Smooth muscle cell (in vitro differentiated cells): ENCODE measurements around the gene RTP1. TPM values are rescaled to one million over a fixed set of nuclear protein-coding genes. Genes with fewer than 3 reads are reported as not detected.

Experiments used
- DNase-seq: peaks from one replicate; lab custom pipeline; 2025; ENCODE audit not compliant: unreplicated experiment; lab: John Stamatoyannopoulos, UW
- H2AFZ ChIP-seq: fragments of 200-600 bp; sonication (generic); 2 replicates; pipeline ENCODE4 v1.6.0; 2016; ENCODE audit warnings: antibody characterized with exemption, low read depth, mild to moderate bottlenecking
- H3F3A ChIP-seq: fragments of 200-600 bp; sonication (generic); 2 replicates; pipeline ENCODE4 v1.6.0; 2017; ENCODE audit warnings: antibody characterized with exemption, low read depth
- H3K27ac ChIP-seq: fragments of 200-600 bp; sonication (generic); 2 replicates; pipeline ENCODE4 v1.5.1; 2016; ENCODE audit warnings: low read depth, mild to moderate bottlenecking
- H3K27me3 ChIP-seq: fragments of 200-600 bp; sonication (generic); 2 replicates; pipeline ENCODE4 v1.6.1; 2016; ENCODE audit warnings: low read depth, mild to moderate bottlenecking
- H3K36me3 ChIP-seq: fragments of 200-600 bp; sonication (generic); 2 replicates; pipeline ENCODE4 v1.5.1; 2016; ENCODE audit warnings: low read depth
- H3K4me1 ChIP-seq: fragments of 200-600 bp; sonication (generic); 2 replicates; pipeline ENCODE4 v1.5.1; 2016; ENCODE audit warnings: low read depth
- H3K4me2 ChIP-seq: fragments of 200-600 bp; sonication (generic); 2 replicates; pipeline ENCODE4 v1.6.0; 2016; ENCODE audit warnings: mild to moderate bottlenecking
- H3K4me3 ChIP-seq: fragments of 200-600 bp; sonication (generic); 2 replicates; pipeline ENCODE4 v1.5.1; 2016; ENCODE audit warnings: mild to moderate bottlenecking
- H3K79me2 ChIP-seq: fragments of 200-600 bp; sonication (generic); 2 replicates; pipeline ENCODE4 v1.6.0; 2016; ENCODE audit warnings: low read depth, mild to moderate bottlenecking
- H3K9ac ChIP-seq: fragments of 200-600 bp; sonication (generic); 2 replicates; pipeline ENCODE4 v1.6.0; 2016; ENCODE audit warnings: low read depth
- H3K9me3 ChIP-seq: fragments of 200-600 bp; sonication (generic); replicated peaks from 2 replicates; pipeline ENCODE4 v1.5.1; 2016; ENCODE audit warnings: low read depth
- H4K20me1 ChIP-seq: fragments of 200-600 bp; sonication (generic); 2 replicates; pipeline ENCODE4 v1.6.0; 2016; ENCODE audit warnings: low read depth
- CTCF ChIP-seq: fragments of 200-600 bp; sonication (generic); IDR thresholded peaks from 2 replicates; pipeline ENCODE4 v1.5.1; 2017; ENCODE audit warnings: borderline replicate concordance, mild to moderate bottlenecking, antibody characterized with exemption; ENCODE audit not compliant: insufficient read depth, poor library complexity, severe bottlenecking
- WGBS: methylation state at CpG from one replicate; pipeline ENCODE4 v1.1.7; 2016; ENCODE audit warnings: low lambda C conversion rate; 5-methylcytosine and 5-hydroxymethylcytosine counted together
- polyA plus RNA-seq: library from polyadenylated mRNA; unstranded; fragments of >200 nt; fragmentation: Nextera tagmentation; extraction: Ambion mirVana; gene quantifications from 2 replicates; pipeline ENCODE4 v1.2.1, GENCODE V29; 2016
- total RNA-seq: library from RNA; depleted of rRNA; stranded (reverse); fragments of >200 nt; gene quantifications from 2 replicates; pipeline ENCODE4 v1.2.3, GENCODE V29; 2014

The RTP1 gene
- total and polyA plus RNA-seq, 2 experiments from 2014 or later, result not detected

DNA sequence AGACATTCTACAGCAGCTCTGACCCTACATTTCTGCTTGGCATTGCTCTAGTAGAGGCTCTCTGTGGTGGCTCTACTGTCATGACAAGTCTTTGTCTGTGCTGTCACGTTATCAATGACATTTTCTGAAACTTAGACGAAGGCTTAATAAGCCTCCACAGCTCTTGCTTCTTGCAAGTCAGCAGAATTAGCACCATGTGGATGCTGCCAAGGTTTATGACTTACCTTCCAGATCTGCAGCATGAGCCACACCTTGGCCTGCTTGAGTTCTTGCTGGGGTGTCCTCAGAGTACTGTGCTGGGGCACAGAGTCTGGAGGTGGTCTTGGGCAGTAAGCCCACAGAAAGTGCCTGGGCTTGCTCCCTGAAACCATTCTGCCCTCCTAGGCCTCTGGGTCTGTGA, 9.8 kb downstream of the RTP1 start:
- no peaks in the 10 kb centered on the region for H3K9me3 ChIP-seq
- H3K36me3 ChIP-seq, result no peaks in the 10 kb centered on the region
- no peak overlapping the region for H3K4me2 ChIP-seq
- H3K4me1 ChIP-seq, result peaks cover 7% of the 10 kb centered on the region
- no peaks in the 10 kb centered on the region for H3K27me3 ChIP-seq
- DNase-seq, result no peak
- no peak overlapping the region for H3K9ac ChIP-seq
- no peak overlapping the region for H3K4me3 ChIP-seq
- H2AFZ ChIP-seq, result no peak overlapping the region
- no peaks in the 10 kb centered on the region for H3K79me2 ChIP-seq
- no peak overlapping the region for H3K27ac ChIP-seq
- no peaks in the 10 kb centered on the region for H3F3A ChIP-seq
- H4K20me1 ChIP-seq, result no peaks in the 10 kb centered on the region
- TF ChIP-seq CTCF, result no peak
- 90% methylated on average over 2 of the region's 2 CpGs for WGBS

- DNase-seq, result no peak
- no peak overlapping the region for H3K4me3 ChIP-seq
- H3K9me3 ChIP-seq, result no peaks in the 10 kb centered on the region
- H3K36me3 ChIP-seq, result no peaks in the 10 kb centered on the region
- no peak overlapping the region for H2AFZ ChIP-seq
- TF ChIP-seq CTCF, result no peak
- no peaks in the 10 kb centered on the region for H3K27me3 ChIP-seq
- no peak overlapping the region for H3K9ac ChIP-seq
- H3K79me2 ChIP-seq, result no peaks in the 10 kb centered on the region
- H3K4me1 ChIP-seq, result peaks cover 7% of the 10 kb centered on the region
- H3K27ac ChIP-seq, result no peak overlapping the region
- H3F3A ChIP-seq, result no peaks in the 10 kb centered on the region
- no peak overlapping the region for H3K4me2 ChIP-seq
- H4K20me1 ChIP-seq, result no peaks in the 10 kb centered on the region
These were observed 10.3 kb downstream of the RTP1 start for GRCh38 chr3:187207624-187208023.

DNA sequence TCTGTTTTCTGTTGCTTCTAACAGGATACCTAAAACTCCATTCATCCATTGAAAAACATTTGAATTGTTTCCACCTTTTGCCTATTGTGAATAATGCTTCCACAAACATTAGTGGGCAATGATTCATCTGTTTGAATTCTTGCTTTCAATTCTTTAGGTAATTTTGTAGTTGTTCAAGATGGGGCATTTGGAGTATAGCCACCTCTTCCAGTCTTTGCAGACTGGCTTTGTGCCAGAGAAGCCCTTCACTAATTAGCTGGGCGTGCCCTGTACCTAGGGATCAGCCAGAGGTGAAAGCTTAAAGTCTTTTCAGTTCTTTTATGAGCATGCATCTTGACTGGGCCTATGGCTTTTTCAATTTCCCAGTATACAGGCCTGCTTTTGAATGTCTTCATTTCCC, 10.9 kb downstream of the RTP1 start:
- no peaks in the 10 kb centered on the region for H3F3A ChIP-seq
- no peak overlapping the region for H3K9ac ChIP-seq
- H3K27ac ChIP-seq, result no peak overlapping the region
- H3K9me3 ChIP-seq, result no peaks in the 10 kb centered on the region
- no peak overlapping the region for H3K4me2 ChIP-seq
- no peak overlapping the region for H3K4me3 ChIP-seq
- H3K27me3 ChIP-seq, result no peaks in the 10 kb centered on the region
- H2AFZ ChIP-seq, result no peak overlapping the region
- WGBS, result 62% methylated on average over 1 of the region's 1 CpG
- peaks cover 7% of the 10 kb centered on the region for H3K4me1 ChIP-seq
- TF ChIP-seq CTCF, result no peak
- H3K36me3 ChIP-seq, result no peaks in the 10 kb centered on the region
- no peaks in the 10 kb centered on the region for H3K79me2 ChIP-seq
- no peak for DNase-seq
- no peaks in the 10 kb centered on the region for H4K20me1 ChIP-seq

- Histone ChIP-seq H3K36me3 (no peaks in the 10 kb centered on the region), H3K27ac (no peak overlapping the region), H4K20me1 (no peaks in the 10 kb centered on the region), H3K4me3 (no peak overlapping the region), H3K27me3 (no peaks in the 10 kb centered on the region), H3K9me3 (no peaks in the 10 kb centered on the region), H3K4me2 (no peak overlapping the region), H3F3A (no peaks in the 10 kb centered on the region), H2AFZ (no peak overlapping the region), H3K4me1 (peaks cover 7% of the 10 kb centered on the region), H3K79me2 (no peaks in the 10 kb centered on the region), H3K9ac (no peak overlapping the region)
- no peak for TF ChIP-seq CTCF
- no peak for DNase-seq
These were observed 12.2 kb downstream of the RTP1 start for GRCh38 chr3:187209491-187209890.
